ENCODE measurements around the gene VAV3. TPM values are rescaled to one million over a fixed set of nuclear protein-coding genes. Genes with fewer than 3 reads are reported as not detected.

The VAV3 gene
- total and polyA plus RNA-seq, 10 of the 15 experiments (the other 5 are each of a cell fraction or from before 2014, with no cell fraction given) = 0.84 to 5.5 (median 3.4) TPM

DNA sequence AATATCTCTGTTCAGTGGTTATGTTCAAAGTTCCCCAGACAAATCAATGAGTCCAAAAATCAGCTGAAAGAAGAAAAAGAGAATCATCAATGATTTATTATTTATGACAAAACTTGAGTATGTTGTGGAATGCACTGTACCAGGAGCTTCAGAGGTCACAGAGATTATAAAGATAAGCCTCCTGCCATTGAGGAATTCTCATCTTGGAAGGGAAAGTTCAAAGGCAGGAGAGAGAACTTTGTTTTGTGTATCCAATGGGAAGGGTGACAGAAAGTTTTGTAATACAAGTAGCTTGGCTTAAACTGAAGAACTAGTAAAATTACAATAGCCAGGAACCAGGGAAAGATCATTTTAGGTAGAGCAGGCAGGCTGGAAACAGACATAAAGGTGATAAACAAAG, 367.7 kb downstream of the VAV3 start:
- ChIA-PET RAD21 (ENCODE audit: unreplicated experiment) (interaction anchor here (1.0 kb wide), 1 partner anchor 9 kb away, joined by 9 read pairs; no protein-coding TSS in a partner anchor), SMC1A (ENCODE audit: uncharacterized antibody, unreplicated experiment) (interaction anchor here (0.6 to 1.4 kb wide), 2 partner anchors 12 to 24 kb away, joined by 3 to 4 read pairs; no protein-coding TSS in a partner anchor), CTCF (interaction anchor here (0.8 kb wide), 1 partner anchor 11 kb away, joined by 3 read pairs; no protein-coding TSS in a partner anchor), POLR2A (no interaction called here)
- no peak overlapping the region for H3K4me3 ChIP-seq
- in situ Hi-C loops (cut with MboI) = no loop called here
- ATAC-seq (no peak), FAIRE-seq (no peak), DNase-seq (ENCODE audit: low read depth, low spot score) (no peak)
- H3K4me2 ChIP-seq (ENCODE audit: control insufficient read depth, insufficient read depth) = no peak overlapping the region
- H3K36me3 ChIP-seq (ENCODE audit: control insufficient read depth in 2 of 2, insufficient read depth in 2 of 2, low read length in 1 of 2) = no peaks in the 10 kb centered on the region
- H3K4me1 ChIP-seq (ENCODE audit: control insufficient read depth, insufficient read depth, low read length) = no peaks in the 10 kb centered on the region
- no peaks in the 10 kb centered on the region for H3K79me2 ChIP-seq (ENCODE audit: control insufficient read depth, insufficient read depth, low read length)
- no peak overlapping the region for H3K9ac ChIP-seq (ENCODE audit: control insufficient read depth, insufficient read depth, low read length)
- no TSS peak for BruUV-seq (replicated peaks)
- intact Hi-C loops (cut with micrococcal nuclease; ENCODE audit: unreplicated experiment) = no loop called here
- TF ChIP-seq MEF2A (IDR thresholded peaks at IDR 0.05; ENCODE audit: insufficient read depth, low read depth, low read length) = no peak
- no peak for TF ChIP-seq ZNF217 (IDR thresholded peaks at IDR 0.05)
- no peak for TF ChIP-seq MEF2B (IDR thresholded peaks at IDR 0.05; ENCODE audit: partially characterized antibody, poor library complexity, severe bottlenecking)
- TF ChIP-seq HCFC1 (IDR thresholded peaks at IDR 0.05; ENCODE audit: low read length) = no peak
- no peak for TF ChIP-seq YBX1 (IDR thresholded peaks at IDR 0.05)
- TF ChIP-seq JUND (IDR thresholded peaks at IDR 0.05; ENCODE audit: low read depth, low read length) = no peak
- no peak for TF ChIP-seq HDAC2 (IDR thresholded peaks at IDR 0.05)
- TF ChIP-seq BMI1 (IDR thresholded peaks at IDR 0.05; ENCODE audit: borderline replicate concordance) = no peak
- TF ChIP-seq PAX5 (IDR thresholded peaks at IDR 0.05; ENCODE audit: borderline replicate concordance, low read depth, low read length) = no peak
- TF ChIP-seq, protein P1, sequence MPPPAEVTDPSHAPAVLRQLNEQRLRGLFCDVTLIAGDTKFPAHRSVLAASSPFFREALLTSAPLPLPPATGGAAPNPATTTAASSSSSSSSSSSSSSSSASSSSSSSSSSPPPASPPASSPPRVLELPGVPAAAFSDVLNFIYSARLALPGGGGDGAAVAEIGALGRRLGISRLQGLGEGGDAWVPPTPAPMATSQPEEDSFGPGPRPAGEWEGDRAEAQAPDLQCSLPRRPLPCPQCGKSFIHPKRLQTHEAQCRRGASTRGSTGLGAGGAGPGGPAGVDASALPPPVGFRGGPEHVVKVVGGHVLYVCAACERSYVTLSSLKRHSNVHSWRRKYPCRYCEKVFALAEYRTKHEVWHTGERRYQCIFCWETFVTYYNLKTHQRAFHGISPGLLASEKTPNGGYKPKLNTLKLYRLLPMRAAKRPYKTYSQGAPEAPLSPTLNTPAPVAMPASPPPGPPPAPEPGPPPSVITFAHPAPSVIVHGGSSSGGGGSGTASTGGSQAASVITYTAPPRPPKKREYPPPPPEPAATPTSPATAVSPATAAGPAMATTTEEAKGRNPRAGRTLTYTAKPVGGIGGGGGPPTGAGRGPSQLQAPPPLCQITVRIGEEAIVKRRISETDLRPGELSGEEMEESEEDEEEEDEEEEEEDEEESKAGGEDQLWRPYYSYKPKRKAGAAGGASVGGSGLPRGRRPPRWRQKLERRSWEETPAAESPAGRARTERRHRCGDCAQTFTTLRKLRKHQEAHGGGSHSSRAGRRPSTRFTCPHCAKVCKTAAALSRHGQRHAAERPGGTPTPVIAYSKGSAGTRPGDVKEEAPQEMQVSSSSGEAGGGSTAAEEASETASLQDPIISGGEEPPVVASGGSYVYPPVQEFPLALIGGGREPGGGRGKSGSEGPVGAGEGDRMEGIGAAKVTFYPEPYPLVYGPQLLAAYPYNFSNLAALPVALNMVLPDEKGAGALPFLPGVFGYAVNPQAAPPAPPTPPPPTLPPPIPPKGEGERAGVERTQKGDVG (CRISPR knock-in tag; IDR thresholded peaks at IDR 0.05) = no peak
- TF ChIP-seq RAD51 (IDR thresholded peaks at IDR 0.05) = no peak
- TF ChIP-seq ESRRA (IDR thresholded peaks at IDR 0.05; ENCODE audit: low read length) = no peak
- no peak for TF ChIP-seq NFIC (IDR thresholded peaks at IDR 0.05; ENCODE audit: low read depth, low read length)
- H2AFZ ChIP-seq (ENCODE audit: control insufficient read depth, low read depth, low read length) = no peak overlapping the region
- H3K27ac ChIP-seq (ENCODE audit: control insufficient read depth, insufficient read depth) = no peak overlapping the region
- no peaks in the 10 kb centered on the region for H3K9me3 ChIP-seq (replicated peaks; ENCODE audit: control insufficient read depth, insufficient read depth, low read length)
- no peaks in the 10 kb centered on the region for H3K27me3 ChIP-seq (replicated peaks in 1 of 2; ENCODE audit: control insufficient read depth in 2 of 2, insufficient read depth in 2 of 2, low read length in 1 of 2)
- H4K20me1 ChIP-seq (ENCODE audit: control insufficient read depth, insufficient read depth) = no peaks in the 10 kb centered on the region

Measured in GM12878 (cell line).